ENCODE data around the gene S100A13. TPM values are rescaled to one million over a fixed set of nuclear protein-coding genes. Genes with fewer than 3 reads are reported as not detected.
A peak's percentile ranks its signal among the peaks of the same experiment; 100 is the strongest.

The S100A13 gene
- total and polyA plus RNA-seq, 9 of the 15 experiments (the other 6 are each of a cell fraction or from before 2014, with no cell fraction given): 41.9 to 129 (median 58.0) TPM

GRCh38 chr1:153608742-153609584, 18.3 kb downstream of the S100A13 start (continued):
- TF ChIP-seq NUFIP1 (IDR thresholded peaks at IDR 0.05; ENCODE audit: partially characterized antibody) (no peak), RBM14 (IDR thresholded peaks at IDR 0.05; ENCODE audit: borderline replicate concordance, insufficient read depth, low read depth, low read length) (no peak), SMARCC2 (IDR thresholded peaks at IDR 0.05; ENCODE audit: low read depth) (peak; percentile 54; the same call in 1 of the 2 replicates), CCNT2 (IDR thresholded peaks at IDR 0.05; ENCODE audit: borderline replicate concordance, extremely low read depth, insufficient read length, low read depth, low read length) (no peak), TCF3 (CRISPR knock-in tag; IDR thresholded peaks at IDR 0.05) (no peak), POLR2B (IDR thresholded peaks at IDR 0.05; ENCODE audit: low read depth, partially characterized antibody) (no peak), NR2C2 (CRISPR knock-in tag; IDR thresholded peaks at IDR 0.05) (peak; percentile 83), NR2C2 (tag; IDR thresholded peaks at IDR 0.05) (peak; percentile 94), SMAD3 (CRISPR knock-in tag; conservative IDR thresholded peaks at IDR 0.05) (no peak), CBX5 (IDR thresholded peaks at IDR 0.05; ENCODE audit: borderline replicate concordance, low read depth) (no peak), ZBED1 (IDR thresholded peaks at IDR 0.05) (no peak), NBN (IDR thresholded peaks at IDR 0.05; ENCODE audit: low read depth) (no peak), MTA2 (IDR thresholded peaks at IDR 0.05; ENCODE audit: low read depth) (no peak; the same call in 1 of the 2 replicates), ZNF589 (CRISPR knock-in tag; IDR thresholded peaks at IDR 0.05; ENCODE audit: low read depth) (no peak), TEAD2 (tag; IDR thresholded peaks at IDR 0.05) (no peak), PHTF2 (CRISPR knock-in tag; IDR thresholded peaks at IDR 0.05) (no peak), BCL6 (CRISPR knock-in tag; IDR thresholded peaks at IDR 0.05) (no peak), CREB3 (tag; conservative IDR thresholded peaks at IDR 0.05; ENCODE audit: low read depth) (no peak), NCOR1 (IDR thresholded peaks at IDR 0.05) (peak; percentile 71), KDM2B (CRISPR knock-in tag; IDR thresholded peaks at IDR 0.05) (no peak)
- TF ChIP-seq, protein P1, sequence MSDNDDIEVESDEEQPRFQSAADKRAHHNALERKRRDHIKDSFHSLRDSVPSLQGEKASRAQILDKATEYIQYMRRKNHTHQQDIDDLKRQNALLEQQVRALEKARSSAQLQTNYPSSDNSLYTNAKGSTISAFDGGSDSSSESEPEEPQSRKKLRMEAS (CRISPR knock-in tag; IDR thresholded peaks at IDR 0.05): peak; percentile 89
- TF ChIP-seq, protein P2, sequence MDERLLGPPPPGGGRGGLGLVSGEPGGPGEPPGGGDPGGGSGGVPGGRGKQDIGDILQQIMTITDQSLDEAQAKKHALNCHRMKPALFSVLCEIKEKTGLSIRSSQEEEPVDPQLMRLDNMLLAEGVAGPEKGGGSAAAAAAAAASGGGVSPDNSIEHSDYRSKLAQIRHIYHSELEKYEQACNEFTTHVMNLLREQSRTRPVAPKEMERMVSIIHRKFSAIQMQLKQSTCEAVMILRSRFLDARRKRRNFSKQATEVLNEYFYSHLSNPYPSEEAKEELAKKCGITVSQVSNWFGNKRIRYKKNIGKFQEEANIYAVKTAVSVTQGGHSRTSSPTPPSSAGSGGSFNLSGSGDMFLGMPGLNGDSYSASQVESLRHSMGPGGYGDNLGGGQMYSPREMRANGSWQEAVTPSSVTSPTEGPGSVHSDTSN (CRISPR knock-in tag; IDR thresholded peaks at IDR 0.05; ENCODE audit: low read depth): peak; percentile 86
- TF ChIP-seq, protein P2 (tag; conservative IDR thresholded peaks at IDR 0.05; ENCODE audit: low read depth): peak; percentile 98

Data from K562 (cell line).